GM12875 (cell line): ENCODE measurements around the gene CHML.

Experiments used
- H3K4me3 ChIP-seq: one replicate; pipeline ENCODE4 v1.5.1; 2011; ENCODE audit warnings: low read depth, low read length, control low read depth
- TF ChIP-seq, protein P1 (sequence below): IDR thresholded peaks from 2 replicates; pipeline ENCODE4 v1.5.1; 2011; ENCODE audit warnings: low read depth, mild to moderate bottlenecking, control low read depth, inconsistent platforms, low read length, moderate library complexity, borderline replicate concordance; ENCODE audit not compliant: insufficient read depth

Gene CHML

DNA sequence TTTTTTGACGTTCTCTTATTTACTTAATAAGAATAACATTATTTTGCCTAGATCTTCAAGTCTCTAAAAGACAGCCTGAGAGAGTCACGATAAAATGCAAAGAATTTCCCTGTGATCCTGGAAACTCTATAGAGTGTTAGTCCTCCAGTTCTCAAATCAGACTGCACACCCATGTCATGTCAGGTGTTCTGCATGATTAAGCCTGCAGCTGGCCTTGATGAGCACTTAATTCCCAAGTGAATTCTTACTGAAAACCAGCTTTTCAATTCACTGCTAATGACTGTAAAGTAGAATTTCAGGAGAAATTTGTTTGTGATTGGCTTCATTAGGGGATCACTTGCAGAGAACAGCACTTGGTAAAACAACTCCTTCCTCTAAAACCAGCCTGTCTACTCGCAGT lies 41.9 kb downstream of the CHML start:
- no peak overlapping the region for H3K4me3 ChIP-seq
- TF ChIP-seq, protein P1, sequence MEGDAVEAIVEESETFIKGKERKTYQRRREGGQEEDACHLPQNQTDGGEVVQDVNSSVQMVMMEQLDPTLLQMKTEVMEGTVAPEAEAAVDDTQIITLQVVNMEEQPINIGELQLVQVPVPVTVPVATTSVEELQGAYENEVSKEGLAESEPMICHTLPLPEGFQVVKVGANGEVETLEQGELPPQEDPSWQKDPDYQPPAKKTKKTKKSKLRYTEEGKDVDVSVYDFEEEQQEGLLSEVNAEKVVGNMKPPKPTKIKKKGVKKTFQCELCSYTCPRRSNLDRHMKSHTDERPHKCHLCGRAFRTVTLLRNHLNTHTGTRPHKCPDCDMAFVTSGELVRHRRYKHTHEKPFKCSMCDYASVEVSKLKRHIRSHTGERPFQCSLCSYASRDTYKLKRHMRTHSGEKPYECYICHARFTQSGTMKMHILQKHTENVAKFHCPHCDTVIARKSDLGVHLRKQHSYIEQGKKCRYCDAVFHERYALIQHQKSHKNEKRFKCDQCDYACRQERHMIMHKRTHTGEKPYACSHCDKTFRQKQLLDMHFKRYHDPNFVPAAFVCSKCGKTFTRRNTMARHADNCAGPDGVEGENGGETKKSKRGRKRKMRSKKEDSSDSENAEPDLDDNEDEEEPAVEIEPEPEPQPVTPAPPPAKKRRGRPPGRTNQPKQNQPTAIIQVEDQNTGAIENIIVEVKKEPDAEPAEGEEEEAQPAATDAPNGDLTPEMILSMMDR: no peak

DNA sequence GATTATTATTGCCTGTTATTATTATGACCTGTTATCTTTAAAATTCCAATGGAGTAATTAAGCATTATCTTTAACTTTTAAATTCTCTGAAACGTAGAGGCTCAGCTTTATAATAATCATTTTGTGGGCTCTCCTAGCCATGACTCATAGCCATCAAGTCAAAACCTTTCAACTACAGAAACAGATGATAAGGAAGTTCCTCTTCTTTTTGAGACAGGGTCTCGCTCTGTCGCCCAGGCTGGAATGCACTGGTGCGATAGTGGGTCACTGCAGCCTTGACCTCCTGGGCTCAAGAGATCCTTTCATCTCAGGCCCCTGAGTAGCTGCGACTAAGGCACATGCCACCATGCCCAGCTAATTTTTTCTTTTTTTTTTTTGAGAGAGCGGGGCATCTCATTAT lies 43.5 kb downstream of the CHML start:
- no peak overlapping the region for H3K4me3 ChIP-seq
- TF ChIP-seq, protein P1: no peak

DNA sequence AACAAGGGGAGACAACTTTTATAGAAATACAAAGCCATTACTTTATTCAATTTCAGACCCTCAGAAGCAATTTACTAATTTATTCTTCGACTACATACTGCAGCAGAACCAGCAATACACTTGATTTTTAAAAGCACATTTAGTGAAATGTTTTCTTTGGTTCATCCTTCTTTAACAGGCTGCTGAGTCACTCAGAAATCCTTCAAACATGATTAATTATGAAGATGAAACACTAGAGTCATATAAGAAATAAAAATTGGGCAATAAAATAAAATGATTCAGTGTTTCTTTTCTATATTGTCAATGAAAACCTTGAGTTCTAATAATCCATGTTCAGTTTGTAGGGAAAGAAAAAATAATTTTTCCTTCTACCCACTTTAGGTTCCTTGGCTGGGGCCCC lies 47.0 kb downstream of the CHML start:
- no peak overlapping the region for H3K4me3 ChIP-seq
- TF ChIP-seq, protein P1: no peak

DNA sequence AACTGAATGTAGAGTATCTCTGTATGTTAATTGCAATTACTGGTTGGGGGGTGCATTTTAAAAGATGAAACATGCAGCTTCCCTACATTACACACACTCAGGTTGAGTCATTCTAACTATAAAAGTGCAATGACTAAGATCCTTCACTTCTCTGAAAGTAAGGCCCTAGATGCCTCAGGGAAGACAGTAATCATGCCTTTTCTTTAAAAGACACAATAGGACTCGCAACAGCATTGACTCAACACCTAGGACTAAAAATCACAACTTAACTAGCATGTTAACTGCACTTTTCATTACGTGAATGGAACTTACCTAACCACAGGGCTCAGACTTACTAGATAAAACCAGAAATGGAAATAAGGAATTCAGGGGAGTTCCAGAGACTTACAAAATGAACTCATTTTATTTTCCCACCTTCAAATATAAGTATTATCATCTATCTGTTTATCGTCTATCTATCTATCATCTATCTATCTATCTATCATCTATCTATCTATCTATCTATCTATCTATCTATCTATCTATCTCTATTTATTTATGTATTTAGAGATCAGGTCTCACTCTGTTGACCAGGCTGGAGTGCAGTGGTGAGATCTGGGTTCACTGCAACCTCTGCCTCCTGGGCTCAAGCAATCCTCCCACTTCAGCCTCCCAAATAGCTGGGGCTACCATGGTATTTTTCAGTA lies 47.8 kb downstream of the CHML start:
- TF ChIP-seq, protein P1: no peak
- no peak overlapping the region for H3K4me3 ChIP-seq

DNA sequence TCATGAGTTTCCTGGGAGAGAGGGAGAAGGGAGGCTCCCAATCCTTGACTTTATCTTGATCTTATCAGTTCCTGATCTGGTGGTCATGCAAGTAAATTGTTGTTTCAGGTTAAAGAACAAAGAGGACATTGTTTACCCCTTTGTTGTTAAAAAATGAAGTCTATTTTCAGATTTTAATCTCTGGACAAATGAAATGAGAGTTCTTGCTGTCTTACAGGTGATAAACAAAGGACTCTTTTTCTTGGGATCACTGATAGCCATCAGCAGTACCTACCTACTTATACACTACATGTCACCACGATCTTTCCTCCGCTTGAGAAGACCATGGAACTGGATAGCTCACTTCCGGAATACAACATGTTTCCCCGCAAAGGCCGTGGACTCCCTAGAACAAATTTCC lies 48.4 kb downstream of the CHML start:
- no peak overlapping the region for H3K4me3 ChIP-seq
- TF ChIP-seq, protein P1: no peak

DNA sequence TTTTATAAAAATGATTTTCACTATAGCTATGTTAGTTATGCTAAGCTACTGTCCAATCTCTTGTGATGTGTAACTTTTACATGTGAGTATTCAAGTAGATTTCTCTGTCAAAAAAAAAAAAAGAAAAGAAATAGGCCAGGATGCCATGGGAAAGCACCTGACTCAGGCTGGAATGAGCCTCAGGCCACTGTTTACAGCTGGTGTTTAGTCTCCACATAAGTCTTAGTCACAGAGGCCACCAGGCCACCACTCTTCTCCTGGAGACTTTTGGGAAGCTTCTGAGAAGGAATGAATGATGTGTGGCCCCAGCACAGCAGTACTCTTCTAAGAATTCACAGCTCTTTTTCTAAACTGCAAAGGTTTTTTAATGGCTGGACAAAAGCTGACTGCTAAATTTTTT lies 48.9 kb downstream of the CHML start:
- H3K4me3 ChIP-seq: no peak overlapping the region
- TF ChIP-seq, protein P1: no peak

DNA sequence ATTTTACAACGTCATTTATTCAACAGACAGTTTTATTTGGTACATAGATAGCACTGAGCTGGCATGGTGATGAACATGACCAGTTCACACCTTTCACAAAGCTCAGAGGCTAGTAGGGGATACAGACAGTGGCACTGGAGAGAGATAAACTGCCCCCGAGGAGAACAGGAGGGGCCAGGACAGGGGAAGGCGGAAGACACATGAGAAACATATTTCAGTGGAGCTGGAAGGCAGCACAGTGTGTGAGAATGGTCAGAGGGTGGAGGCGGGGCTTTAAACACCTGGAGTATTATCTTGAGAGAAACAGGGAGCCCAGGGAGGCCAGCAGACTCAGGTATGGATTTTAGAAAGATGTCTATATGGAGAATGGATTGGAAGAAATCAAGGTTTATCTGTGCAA lies 49.5 kb downstream of the CHML start:
- TF ChIP-seq, protein P1: no peak

More for the DNA sequence above, 49.5 kb downstream of the CHML start:
- no peak overlapping the region for H3K4me3 ChIP-seq
